K562 (cell line): ENCODE data around the gene LAMA5.

Source experiments
- L3MBTL2 ChIP-seq: fragments of 450-650 bp; IDR thresholded peaks from 2 replicates; pipeline ENCODE4 v1.6.1; 2016; ENCODE audit warnings: mild to moderate bottlenecking, moderate library complexity
- MCM5 ChIP-seq: fragments of 450-650 bp; IDR thresholded peaks from 2 replicates; pipeline ENCODE4 v1.6.1; 2016; ENCODE audit warnings: low read depth
- PHF20 ChIP-seq: fragments of 450-650 bp; IDR thresholded peaks from 2 replicates; pipeline ENCODE4 v1.6.1; 2018; ENCODE audit not compliant: partially characterized antibody
- POLR2AphosphoS5 ChIP-seq: IDR thresholded peaks from 2 replicates; pipeline ENCODE4 v1.6.1; 2011; ENCODE audit warnings: mild to moderate bottlenecking, low read depth, low read length, moderate library complexity; ENCODE audit not compliant: control insufficient read depth, insufficient read depth
- POLR2G ChIP-seq: fragments of 200-400 bp; formaldehyde crosslinking; IDR thresholded peaks from 2 replicates; pipeline ENCODE4 v1.6.1; 2017; ENCODE audit warnings: low read depth, mild to moderate bottlenecking, antibody characterized with exemption, low read length, moderate library complexity
- SMC3 ChIP-seq: conservative IDR thresholded peaks from 2 replicates; pipeline ENCODE4 v1.6.1; 2011; ENCODE audit warnings: low read depth, low read length, improper control_type of control experiment; ENCODE audit not compliant: insufficient read depth
- ZNF134 ChIP-seq: fragments of 250-450 bp; sonication (Bioruptor Pico); conservative IDR thresholded peaks from 2 replicates; pipeline ENCODE4 v1.4.0; 2020
- ZNF253 ChIP-seq: fragments of 250-450 bp; sonication (Bioruptor Pico); conservative IDR thresholded peaks from 2 replicates; pipeline ENCODE4 v1.6.1; 2021; ENCODE audit warnings: mild to moderate bottlenecking
- TF ChIP-seq, protein P1 (sequence below): fragments of 450-650 bp; conservative IDR thresholded peaks from 2 replicates; pipeline ENCODE4 v1.6.1; 2016; ENCODE audit warnings: missing genetic modification characterization, low read depth, mild to moderate bottlenecking, control low read depth, missing compliant biosample characterization
- TF ChIP-seq, protein P2 (sequence below), 2 experiments: fragments of 450-650 bp; formaldehyde crosslinking in 1 of 2; IDR thresholded peaks; 2 replicates each; pipeline versions ENCODE4 v1.4.0 to v1.6.1; 2014 to 2020; ENCODE audit warnings: mild to moderate bottlenecking in 2 of 2, borderline replicate concordance in 1 of 2, low read depth in 1 of 2
- TF ChIP-seq, protein P3 (sequence below): fragments of 250-450 bp; sonication (Bioruptor Pico); IDR thresholded peaks from 2 replicates; pipeline ENCODE4 v1.8.0; 2021; ENCODE audit warnings: borderline replicate concordance, mild to moderate bottlenecking, moderate library complexity; ENCODE audit not compliant: poor library complexity, severe bottlenecking

DNA sequence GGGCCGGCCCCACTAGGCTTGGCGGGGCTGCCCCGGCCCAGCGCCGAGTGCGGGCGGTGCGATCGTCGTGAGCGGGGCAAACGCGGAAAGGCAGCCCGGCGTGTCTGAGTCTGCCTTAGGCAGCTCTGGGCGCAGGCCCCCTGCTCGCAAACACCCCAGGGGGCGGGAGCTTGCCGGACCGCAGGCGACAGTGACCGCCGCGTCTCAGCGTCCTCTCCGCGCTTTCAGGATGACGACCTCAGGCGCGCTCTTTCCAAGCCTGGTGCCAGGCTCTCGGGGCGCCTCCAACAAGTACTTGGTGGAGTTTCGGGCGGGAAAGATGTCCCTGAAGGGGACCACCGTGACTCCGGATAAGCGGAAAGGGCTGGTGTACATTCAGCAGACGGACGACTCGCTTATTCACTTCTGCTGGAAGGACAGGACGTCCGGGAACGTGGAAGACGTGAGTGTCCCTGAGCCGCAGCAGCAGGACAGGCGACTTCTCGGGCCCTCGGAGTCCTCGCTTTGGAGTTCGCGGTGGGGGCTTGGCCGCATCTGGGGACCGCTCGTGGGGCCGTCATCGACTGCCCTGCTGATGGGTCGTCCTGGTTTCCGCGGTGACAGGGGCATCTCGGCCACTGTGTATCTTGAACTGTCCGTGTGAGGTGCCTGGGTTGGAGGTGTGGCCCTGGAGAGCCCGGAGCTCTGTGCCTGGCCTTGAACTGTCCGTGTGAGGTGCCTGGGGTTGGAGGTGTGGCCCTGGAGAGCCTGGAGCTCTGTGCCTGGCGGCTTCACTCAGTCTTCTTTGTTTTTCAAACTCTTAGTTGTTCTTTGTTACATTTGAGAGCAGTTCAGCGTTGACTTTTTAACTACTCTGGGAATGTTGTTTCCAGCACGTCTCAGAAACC is 63.5 kb downstream of the LAMA5 start:
- TF ChIP-seq, protein P1, sequence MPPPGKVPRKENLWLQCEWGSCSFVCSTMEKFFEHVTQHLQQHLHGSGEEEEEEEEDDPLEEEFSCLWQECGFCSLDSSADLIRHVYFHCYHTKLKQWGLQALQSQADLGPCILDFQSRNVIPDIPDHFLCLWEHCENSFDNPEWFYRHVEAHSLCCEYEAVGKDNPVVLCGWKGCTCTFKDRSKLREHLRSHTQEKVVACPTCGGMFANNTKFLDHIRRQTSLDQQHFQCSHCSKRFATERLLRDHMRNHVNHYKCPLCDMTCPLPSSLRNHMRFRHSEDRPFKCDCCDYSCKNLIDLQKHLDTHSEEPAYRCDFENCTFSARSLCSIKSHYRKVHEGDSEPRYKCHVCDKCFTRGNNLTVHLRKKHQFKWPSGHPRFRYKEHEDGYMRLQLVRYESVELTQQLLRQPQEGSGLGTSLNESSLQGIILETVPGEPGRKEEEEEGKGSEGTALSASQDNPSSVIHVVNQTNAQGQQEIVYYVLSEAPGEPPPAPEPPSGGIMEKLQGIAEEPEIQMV (tag): no peak
- TF ChIP-seq SMC3 (no peak), PHF20 (no peak), L3MBTL2 (no peak), POLR2AphosphoS5 (no peak), ZNF253 (CRISPR knock-in tag) (no peak), POLR2G (no peak), MCM5 (no peak), ZNF134 (CRISPR knock-in tag) (no peak)
- TF ChIP-seq, protein P2, sequence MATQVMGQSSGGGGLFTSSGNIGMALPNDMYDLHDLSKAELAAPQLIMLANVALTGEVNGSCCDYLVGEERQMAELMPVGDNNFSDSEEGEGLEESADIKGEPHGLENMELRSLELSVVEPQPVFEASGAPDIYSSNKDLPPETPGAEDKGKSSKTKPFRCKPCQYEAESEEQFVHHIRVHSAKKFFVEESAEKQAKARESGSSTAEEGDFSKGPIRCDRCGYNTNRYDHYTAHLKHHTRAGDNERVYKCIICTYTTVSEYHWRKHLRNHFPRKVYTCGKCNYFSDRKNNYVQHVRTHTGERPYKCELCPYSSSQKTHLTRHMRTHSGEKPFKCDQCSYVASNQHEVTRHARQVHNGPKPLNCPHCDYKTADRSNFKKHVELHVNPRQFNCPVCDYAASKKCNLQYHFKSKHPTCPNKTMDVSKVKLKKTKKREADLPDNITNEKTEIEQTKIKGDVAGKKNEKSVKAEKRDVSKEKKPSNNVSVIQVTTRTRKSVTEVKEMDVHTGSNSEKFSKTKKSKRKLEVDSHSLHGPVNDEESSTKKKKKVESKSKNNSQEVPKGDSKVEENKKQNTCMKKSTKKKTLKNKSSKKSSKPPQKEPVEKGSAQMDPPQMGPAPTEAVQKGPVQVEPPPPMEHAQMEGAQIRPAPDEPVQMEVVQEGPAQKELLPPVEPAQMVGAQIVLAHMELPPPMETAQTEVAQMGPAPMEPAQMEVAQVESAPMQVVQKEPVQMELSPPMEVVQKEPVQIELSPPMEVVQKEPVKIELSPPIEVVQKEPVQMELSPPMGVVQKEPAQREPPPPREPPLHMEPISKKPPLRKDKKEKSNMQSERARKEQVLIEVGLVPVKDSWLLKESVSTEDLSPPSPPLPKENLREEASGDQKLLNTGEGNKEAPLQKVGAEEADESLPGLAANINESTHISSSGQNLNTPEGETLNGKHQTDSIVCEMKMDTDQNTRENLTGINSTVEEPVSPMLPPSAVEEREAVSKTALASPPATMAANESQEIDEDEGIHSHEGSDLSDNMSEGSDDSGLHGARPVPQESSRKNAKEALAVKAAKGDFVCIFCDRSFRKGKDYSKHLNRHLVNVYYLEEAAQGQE (IDR thresholded peaks at IDR 0.05; ENCODE audit: borderline replicate concordance): no peak
- TF ChIP-seq, protein P2 (CRISPR knock-in tag; IDR thresholded peaks at IDR 0.05; ENCODE audit: low read depth): no peak
- TF ChIP-seq, protein P3, sequence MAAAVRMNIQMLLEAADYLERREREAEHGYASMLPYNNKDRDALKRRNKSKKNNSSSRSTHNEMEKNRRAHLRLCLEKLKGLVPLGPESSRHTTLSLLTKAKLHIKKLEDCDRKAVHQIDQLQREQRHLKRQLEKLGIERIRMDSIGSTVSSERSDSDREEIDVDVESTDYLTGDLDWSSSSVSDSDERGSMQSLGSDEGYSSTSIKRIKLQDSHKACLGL (CRISPR knock-in tag): no peak
